ENCODE measurements around the gene ITM2C. TPM values are rescaled to one million over a fixed set of nuclear protein-coding genes. Genes with fewer than 3 reads are reported as not detected.

ITM2C gene
- total and polyA plus RNA-seq, 9 of the 15 experiments (the other 6 are each of a cell fraction or from before 2014, with no cell fraction given): 0.49 to 58.8 (median 21.5) TPM

DNA sequence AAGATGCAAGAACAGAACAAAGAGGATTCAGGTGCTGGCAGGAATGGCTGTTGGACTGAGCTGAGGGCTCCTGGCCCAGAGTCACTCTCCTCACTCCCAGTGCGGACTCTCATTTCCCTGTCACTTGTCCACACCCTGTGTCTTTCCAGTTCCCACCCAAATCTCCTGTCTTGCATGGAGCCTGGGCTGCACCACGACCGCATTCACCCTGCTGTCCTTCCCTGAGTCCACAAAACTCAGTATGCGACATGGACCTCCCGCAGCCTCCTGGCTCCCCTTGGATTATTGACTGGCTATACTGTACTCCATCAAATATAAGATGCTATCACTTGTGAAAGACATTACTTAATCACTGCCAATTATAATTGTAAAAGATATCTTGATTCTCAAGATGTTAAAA lies 2.5 kb upstream of the ITM2C start:
- H3K9me3 ChIP-seq (replicated peaks; ENCODE audit: control insufficient read depth, insufficient read depth, low read depth, low read length): no peaks in the 10 kb centered on the region
- 7% methylated on average over 5 of the region's 5 CpGs for WGBS (ENCODE audit: insufficient coverage, low coverage, missing lambda C conversion rate)
- no peak overlapping the region for H3K4me3 ChIP-seq
- peaks cover 2 to 26% of the 10 kb centered on the region in 2 experiments; a peak in 3 of 5 replicates for H3K27me3 ChIP-seq (ENCODE audit: control insufficient read depth in 2 of 2, insufficient read depth in 2 of 2, low read length in 2 of 2)
- no peaks in the 10 kb centered on the region for H4K20me1 ChIP-seq (replicated peaks; ENCODE audit: control insufficient read depth, insufficient read depth, low read length)
- H3K9ac ChIP-seq (ENCODE audit: insufficient read depth in 1 of 2, low read depth in 2 of 2, low read length in 2 of 2): no peak overlapping the region
- in situ Hi-C loops (cut with MboI) (no loop called here), intact Hi-C loops (cut with micrococcal nuclease) (loop anchor here (5.0 kb wide), 1 partner anchor 40 kb away; no protein-coding TSS in a partner anchor)
- ChIA-PET POLR2A (interaction anchor here (0.6 kb wide), 1 partner anchor 1733 kb away, joined by 4 read pairs; no protein-coding TSS in a partner anchor), CTCF (ENCODE audit: low intra/inter-chr PET ratio) (no interaction called here)
- H3K4me1 ChIP-seq (replicated peaks in 1 of 2; ENCODE audit: control insufficient read depth in 2 of 2, insufficient read depth in 2 of 2, low read length in 2 of 2): peaks cover 0 to 25% of the 10 kb centered on the region in 2 experiments; a peak in 2 of 5 replicates
- no peaks in the 10 kb centered on the region for H3K9me1 ChIP-seq (ENCODE audit: control insufficient read depth, insufficient read depth, low read length)
- no peak overlapping the region for H3K4me2 ChIP-seq (ENCODE audit: insufficient read depth, low read length)
- no peak overlapping the region for H2AFZ ChIP-seq (ENCODE audit: low read depth, low read length)
- H3K27ac ChIP-seq (ENCODE audit: extremely low read depth, low read depth, low read length): no peak overlapping the region
- H3K36me3 ChIP-seq (ENCODE audit: control insufficient read depth, insufficient read depth, low read length): no peaks in the 10 kb centered on the region
- ATAC-seq (no peak), DNase-seq (ENCODE audit: extremely low read depth in 1 of 4, low spot score in 3 of 4) (no peak), FAIRE-seq (no peak)
- peaks cover 4% of the 10 kb centered on the region; the same call in 1 of the 3 replicates for H3K79me2 ChIP-seq (ENCODE audit: control insufficient read depth, insufficient read depth, low read length)
- BruUV-seq (replicated peaks): no TSS peak
- TF ChIP-seq KLF16 (IDR thresholded peaks at IDR 0.05): no peak
- TF ChIP-seq MCM3 (IDR thresholded peaks at IDR 0.05): no peak
- no peak for TF ChIP-seq BCL6 (CRISPR knock-in tag; IDR thresholded peaks at IDR 0.05)
- no peak for TF ChIP-seq ZNF431 (CRISPR knock-in tag; IDR thresholded peaks at IDR 0.05)
- TF ChIP-seq, protein P1, sequence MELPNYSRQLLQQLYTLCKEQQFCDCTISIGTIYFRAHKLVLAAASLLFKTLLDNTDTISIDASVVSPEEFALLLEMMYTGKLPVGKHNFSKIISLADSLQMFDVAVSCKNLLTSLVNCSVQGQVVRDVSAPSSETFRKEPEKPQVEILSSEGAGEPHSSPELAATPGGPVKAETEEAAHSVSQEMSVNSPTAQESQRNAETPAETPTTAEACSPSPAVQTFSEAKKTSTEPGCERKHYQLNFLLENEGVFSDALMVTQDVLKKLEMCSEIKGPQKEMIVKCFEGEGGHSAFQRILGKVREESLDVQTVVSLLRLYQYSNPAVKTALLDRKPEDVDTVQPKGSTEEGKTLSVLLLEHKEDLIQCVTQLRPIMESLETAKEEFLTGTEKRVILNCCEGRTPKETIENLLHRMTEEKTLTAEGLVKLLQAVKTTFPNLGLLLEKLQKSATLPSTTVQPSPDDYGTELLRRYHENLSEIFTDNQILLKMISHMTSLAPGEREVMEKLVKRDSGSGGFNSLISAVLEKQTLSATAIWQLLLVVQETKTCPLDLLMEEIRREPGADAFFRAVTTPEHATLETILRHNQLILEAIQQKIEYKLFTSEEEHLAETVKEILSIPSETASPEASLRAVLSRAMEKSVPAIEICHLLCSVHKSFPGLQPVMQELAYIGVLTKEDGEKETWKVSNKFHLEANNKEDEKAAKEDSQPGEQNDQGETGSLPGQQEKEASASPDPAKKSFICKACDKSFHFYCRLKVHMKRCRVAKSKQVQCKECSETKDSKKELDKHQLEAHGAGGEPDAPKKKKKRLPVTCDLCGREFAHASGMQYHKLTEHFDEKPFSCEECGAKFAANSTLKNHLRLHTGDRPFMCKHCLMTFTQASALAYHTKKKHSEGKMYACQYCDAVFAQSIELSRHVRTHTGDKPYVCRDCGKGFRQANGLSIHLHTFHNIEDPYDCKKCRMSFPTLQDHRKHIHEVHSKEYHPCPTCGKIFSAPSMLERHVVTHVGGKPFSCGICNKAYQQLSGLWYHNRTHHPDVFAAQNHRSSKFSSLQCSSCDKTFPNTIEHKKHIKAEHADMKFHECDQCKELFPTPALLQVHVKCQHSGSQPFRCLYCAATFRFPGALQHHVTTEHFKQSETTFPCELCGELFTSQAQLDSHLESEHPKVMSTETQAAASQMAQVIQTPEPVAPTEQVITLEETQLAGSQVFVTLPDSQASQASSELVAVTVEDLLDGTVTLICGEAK (IDR thresholded peaks at IDR 0.05): no peak
- TF ChIP-seq, protein P1 (CRISPR knock-in tag; IDR thresholded peaks at IDR 0.05): no peak
- TF ChIP-seq, protein P2, sequence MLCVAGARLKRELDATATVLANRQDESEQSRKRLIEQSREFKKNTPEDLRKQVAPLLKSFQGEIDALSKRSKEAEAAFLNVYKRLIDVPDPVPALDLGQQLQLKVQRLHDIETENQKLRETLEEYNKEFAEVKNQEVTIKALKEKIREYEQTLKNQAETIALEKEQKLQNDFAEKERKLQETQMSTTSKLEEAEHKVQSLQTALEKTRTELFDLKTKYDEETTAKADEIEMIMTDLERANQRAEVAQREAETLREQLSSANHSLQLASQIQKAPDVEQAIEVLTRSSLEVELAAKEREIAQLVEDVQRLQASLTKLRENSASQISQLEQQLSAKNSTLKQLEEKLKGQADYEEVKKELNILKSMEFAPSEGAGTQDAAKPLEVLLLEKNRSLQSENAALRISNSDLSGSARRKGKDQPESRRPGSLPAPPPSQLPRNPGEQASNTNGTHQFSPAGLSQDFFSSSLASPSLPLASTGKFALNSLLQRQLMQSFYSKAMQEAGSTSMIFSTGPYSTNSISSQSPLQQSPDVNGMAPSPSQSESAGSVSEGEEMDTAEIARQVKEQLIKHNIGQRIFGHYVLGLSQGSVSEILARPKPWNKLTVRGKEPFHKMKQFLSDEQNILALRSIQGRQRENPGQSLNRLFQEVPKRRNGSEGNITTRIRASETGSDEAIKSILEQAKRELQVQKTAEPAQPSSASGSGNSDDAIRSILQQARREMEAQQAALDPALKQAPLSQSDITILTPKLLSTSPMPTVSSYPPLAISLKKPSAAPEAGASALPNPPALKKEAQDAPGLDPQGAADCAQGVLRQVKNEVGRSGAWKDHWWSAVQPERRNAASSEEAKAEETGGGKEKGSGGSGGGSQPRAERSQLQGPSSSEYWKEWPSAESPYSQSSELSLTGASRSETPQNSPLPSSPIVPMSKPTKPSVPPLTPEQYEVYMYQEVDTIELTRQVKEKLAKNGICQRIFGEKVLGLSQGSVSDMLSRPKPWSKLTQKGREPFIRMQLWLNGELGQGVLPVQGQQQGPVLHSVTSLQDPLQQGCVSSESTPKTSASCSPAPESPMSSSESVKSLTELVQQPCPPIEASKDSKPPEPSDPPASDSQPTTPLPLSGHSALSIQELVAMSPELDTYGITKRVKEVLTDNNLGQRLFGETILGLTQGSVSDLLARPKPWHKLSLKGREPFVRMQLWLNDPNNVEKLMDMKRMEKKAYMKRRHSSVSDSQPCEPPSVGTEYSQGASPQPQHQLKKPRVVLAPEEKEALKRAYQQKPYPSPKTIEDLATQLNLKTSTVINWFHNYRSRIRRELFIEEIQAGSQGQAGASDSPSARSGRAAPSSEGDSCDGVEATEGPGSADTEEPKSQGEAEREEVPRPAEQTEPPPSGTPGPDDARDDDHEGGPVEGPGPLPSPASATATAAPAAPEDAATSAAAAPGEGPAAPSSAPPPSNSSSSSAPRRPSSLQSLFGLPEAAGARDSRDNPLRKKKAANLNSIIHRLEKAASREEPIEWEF (CRISPR knock-in tag; IDR thresholded peaks at IDR 0.05): no peak
- TF ChIP-seq KDM1A (IDR thresholded peaks at IDR 0.05): no peak
